ENCODE data around the gene RAP1GAP. TPM values are rescaled to one million over a fixed set of nuclear protein-coding genes. Genes with fewer than 3 reads are reported as not detected.

The RAP1GAP gene
- polyA plus RNA-seq, 3 donors: 0.04 TPM; not detected in 2

- WGBS (ENCODE audit: insufficient coverage): 92% methylated on average over 12 of the region's 24 CpGs
- Histone ChIP-seq H3K4me1 (ENCODE audit: control insufficient read depth in 1 of 2, insufficient read depth in 2 of 2, low read length in 2 of 2) (no peaks in the 10 kb centered on the region), H3K4me3 (replicated peaks in 1 of 3; ENCODE audit: low read depth in 2 of 3, low read length in 3 of 3) (no peak overlapping the region), H3K9me3 (replicated peaks in 1 of 2; ENCODE audit: control insufficient read depth in 1 of 2, insufficient read depth in 1 of 2, low read length in 2 of 2) (no peaks in the 10 kb centered on the region), H2AFZ (ENCODE audit: insufficient read depth, low read depth, low read length, poor library complexity, severe bottlenecking) (no peak overlapping the region), H3K27ac (ENCODE audit: low read depth in 1 of 2, low read length in 2 of 2) (no peak overlapping the region), H3K27me3 (ENCODE audit: control insufficient read depth in 2 of 2, insufficient read depth in 2 of 2, low read length in 2 of 2) (no peaks in the 10 kb centered on the region), H3K9ac (ENCODE audit: insufficient read depth, low read length, poor library complexity, severe bottlenecking) (no peak overlapping the region), H3K4me2 (replicated peaks; ENCODE audit: extremely low read depth, low read length, poor library complexity, severe bottlenecking) (no peak overlapping the region), H3K79me2 (ENCODE audit: insufficient read depth, low read length) (no peaks in the 10 kb centered on the region), H3K36me3 (replicated peaks in 1 of 2; ENCODE audit: control insufficient read depth in 1 of 2, insufficient read depth in 2 of 2, low read length in 2 of 2) (no peaks in the 10 kb centered on the region), H4K20me1 (ENCODE audit: insufficient read depth, low read length) (no peaks in the 10 kb centered on the region)
- intact Hi-C loops (cut with micrococcal nuclease): no loop called here
- H3K4me3 Mint-ChIP-seq: no peak overlapping the region
- no peaks in the 10 kb centered on the region for H3K9me3 Mint-ChIP-seq
- H3K4me1 Mint-ChIP-seq: no peaks in the 10 kb centered on the region
- H3K36me3 Mint-ChIP-seq: no peaks in the 10 kb centered on the region
- H3K27ac Mint-ChIP-seq: no peak overlapping the region
- TF ChIP-seq CTCF (IDR thresholded peaks at IDR 0.05): no peak
- no peak for DNase-seq
- peaks cover 4 to 9% (median 8%) of the 10 kb centered on the region in 3 donors for H3K27me3 Mint-ChIP-seq (ENCODE audit: low read depth in 3 of 3)
Measured at GRCh38 chr1:21639594-21640041, 29.5 kb downstream of the RAP1GAP start.

GRCh38 chr1:21638531-21639341, 30.4 kb downstream of the RAP1GAP start:
- Histone ChIP-seq H3K9me3 (replicated peaks in 1 of 2; ENCODE audit: control insufficient read depth in 1 of 2, insufficient read depth in 1 of 2, low read length in 2 of 2) (no peaks in the 10 kb centered on the region), H2AFZ (ENCODE audit: insufficient read depth, low read depth, low read length, poor library complexity, severe bottlenecking) (no peak overlapping the region), H3K4me2 (replicated peaks; ENCODE audit: extremely low read depth, low read length, poor library complexity, severe bottlenecking) (no peak overlapping the region), H3K27ac (ENCODE audit: low read depth in 1 of 2, low read length in 2 of 2) (no peak overlapping the region), H3K27me3 (ENCODE audit: control insufficient read depth in 2 of 2, insufficient read depth in 2 of 2, low read length in 2 of 2) (no peaks in the 10 kb centered on the region), H3K4me3 (replicated peaks in 1 of 3; ENCODE audit: low read depth in 2 of 3, low read length in 3 of 3) (no peak overlapping the region), H4K20me1 (ENCODE audit: insufficient read depth, low read length) (no peaks in the 10 kb centered on the region), H3K9ac (ENCODE audit: insufficient read depth, low read length, poor library complexity, severe bottlenecking) (no peak overlapping the region), H3K36me3 (replicated peaks in 1 of 2; ENCODE audit: control insufficient read depth in 1 of 2, insufficient read depth in 2 of 2, low read length in 2 of 2) (no peaks in the 10 kb centered on the region), H3K79me2 (ENCODE audit: insufficient read depth, low read length) (no peaks in the 10 kb centered on the region), H3K4me1 (ENCODE audit: control insufficient read depth in 1 of 2, insufficient read depth in 2 of 2, low read length in 2 of 2) (no peaks in the 10 kb centered on the region)
- Mint-ChIP-seq H3K27me3 (ENCODE audit: low read depth in 3 of 3) (peaks cover 4 to 6% (median 4%) of the 10 kb centered on the region in 3 donors), H3K4me1 (no peaks in the 10 kb centered on the region), H3K36me3 (no peaks in the 10 kb centered on the region), H3K27ac (no peak overlapping the region), H3K9me3 (no peaks in the 10 kb centered on the region), H3K4me3 (no peak overlapping the region)
- DNase-seq: peak in 1 of 3 donors; percentile 36
- intact Hi-C loops (cut with micrococcal nuclease): no loop called here
- WGBS (ENCODE audit: insufficient coverage): 14% methylated on average over 7 of the region's 10 CpGs
- TF ChIP-seq CTCF (IDR thresholded peaks at IDR 0.05): no peak
